HG02885 (cell line): Measurements from ENCODE around the gene DDX25.

Experiments
- ATAC-seq: cut with Tn5 transposase; IDR thresholded peaks from one replicate; pipeline ENCODE4 v1.9.1; 2021; ENCODE audit warnings: mild to moderate bottlenecking; ENCODE audit not compliant: unreplicated experiment, poor library complexity

The DDX25 gene

DNA sequence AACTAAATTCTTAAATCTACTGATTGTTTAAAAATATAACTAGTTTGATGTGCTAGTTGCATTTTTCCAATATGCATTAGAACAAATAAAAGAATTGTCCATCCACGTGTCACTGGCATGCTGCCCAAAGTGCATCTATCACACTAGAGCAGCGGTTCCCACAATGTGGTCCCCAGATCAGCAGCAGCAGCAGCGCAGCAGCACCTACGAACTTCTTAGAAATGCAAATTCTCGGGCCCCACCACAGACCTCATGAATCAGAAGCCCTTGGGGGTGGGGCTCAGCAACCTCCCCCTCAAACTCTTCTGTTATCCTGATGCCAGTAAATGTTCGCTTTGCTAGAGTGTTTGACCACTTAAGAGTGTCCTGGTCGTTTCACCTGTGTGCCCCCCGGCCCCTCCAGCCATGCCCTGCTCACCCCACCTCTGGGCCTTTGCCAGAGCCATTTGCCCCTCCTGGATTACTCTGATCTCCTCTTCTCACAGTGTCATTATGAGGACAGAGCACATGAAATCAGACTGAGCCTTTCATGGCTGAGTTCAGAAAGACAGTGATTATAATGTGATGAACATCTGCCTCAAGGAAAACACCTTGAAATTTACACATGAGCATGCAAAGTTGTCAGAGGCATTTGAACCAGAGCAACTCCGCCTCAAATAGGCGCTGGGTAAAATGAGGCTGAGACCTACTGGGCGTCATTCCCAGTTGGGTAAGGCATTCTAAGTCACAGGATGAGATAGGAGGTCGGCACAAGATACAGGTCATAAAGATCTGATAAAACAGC lies 28.9 kb downstream of the DDX25 start:
- ATAC-seq, result no peak

GRCh38 chr11:125934473-125934872 lies 30.2 kb downstream of the DDX25 start:
- ATAC-seq, result no peak

- ATAC-seq, result no peak
Measured at GRCh38 chr11:125935056-125935455, 30.7 kb downstream of the DDX25 start.

DNA sequence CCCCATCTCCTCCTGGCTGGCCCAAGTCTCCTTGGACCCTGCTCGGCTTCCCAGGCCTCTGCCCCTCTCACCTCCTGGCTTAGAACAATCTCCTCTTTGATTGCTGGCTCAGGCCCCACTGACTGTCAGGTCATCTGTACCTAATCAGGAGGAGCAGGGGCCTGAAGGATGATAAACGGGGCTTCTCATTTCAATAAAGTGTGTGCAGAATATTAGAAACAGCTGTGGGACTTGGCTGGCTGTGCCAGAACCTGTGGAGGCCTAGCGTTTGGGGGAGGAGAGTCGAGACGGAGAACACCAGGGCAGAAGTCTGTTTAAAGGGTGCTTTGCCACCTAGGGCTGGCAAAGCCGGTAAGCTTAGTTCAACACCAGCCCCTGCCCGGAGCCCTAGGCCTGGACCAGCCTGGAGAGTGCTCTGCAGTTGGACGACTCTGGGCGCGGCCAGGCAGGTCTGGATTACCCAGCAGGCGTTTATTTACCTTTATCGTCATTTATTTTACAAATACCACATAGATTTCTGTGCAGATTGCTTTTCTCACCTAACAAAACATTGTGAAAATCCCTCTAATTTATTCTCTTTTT lies 31.4 kb downstream of the DDX25 start:
- ATAC-seq, result no peak

DNA sequence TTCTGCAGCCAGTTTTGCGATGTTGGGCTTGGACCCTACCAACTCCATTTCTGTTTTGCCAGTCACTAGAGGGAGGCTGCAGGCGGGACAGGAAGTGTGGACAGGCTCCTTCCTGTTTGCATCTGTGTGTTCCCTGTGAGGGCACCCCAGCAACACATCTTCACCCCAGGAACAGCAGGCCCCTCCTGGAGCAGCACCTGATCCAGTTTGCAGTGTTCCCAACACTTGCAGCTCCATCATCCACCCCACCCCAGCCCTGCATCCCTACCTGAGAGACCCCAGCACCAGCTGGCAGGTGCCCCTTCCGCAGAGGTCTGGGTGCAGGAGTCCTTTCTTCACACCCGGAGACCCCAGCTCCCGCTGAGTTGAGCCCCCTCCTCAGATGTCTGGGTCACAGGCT lies 34.1 kb downstream of the DDX25 start:
- ATAC-seq, result no peak

DNA sequence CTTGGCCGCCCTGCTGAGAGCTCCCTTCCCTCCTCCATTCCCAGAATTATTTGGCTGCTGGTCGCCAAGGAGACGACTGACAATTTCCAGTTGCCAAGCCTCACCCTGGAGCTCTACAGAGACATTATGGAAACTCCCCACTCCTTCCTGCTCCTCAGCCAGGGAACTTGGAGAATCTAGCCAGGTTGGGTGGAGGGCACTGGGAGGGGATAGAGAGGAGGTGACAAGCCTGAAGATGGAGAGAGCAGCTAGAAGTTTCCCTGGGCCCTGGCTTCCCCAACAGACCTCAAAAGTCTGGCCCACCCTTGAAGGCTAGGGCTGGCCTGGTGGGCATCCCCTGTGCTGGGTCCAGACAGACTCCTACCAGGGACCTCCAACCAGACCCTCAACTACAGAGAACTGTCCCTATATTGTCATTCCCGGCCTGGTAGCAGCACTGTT lies 34.8 kb downstream of the DDX25 start:
- ATAC-seq, result no peak

GRCh38 chr11:125940145-125940544 lies 35.8 kb downstream of the DDX25 start:
- no peak for ATAC-seq

GRCh38 chr11:125941267-125941618 lies 36.9 kb downstream of the DDX25 start:
- ATAC-seq, result no peak

DNA sequence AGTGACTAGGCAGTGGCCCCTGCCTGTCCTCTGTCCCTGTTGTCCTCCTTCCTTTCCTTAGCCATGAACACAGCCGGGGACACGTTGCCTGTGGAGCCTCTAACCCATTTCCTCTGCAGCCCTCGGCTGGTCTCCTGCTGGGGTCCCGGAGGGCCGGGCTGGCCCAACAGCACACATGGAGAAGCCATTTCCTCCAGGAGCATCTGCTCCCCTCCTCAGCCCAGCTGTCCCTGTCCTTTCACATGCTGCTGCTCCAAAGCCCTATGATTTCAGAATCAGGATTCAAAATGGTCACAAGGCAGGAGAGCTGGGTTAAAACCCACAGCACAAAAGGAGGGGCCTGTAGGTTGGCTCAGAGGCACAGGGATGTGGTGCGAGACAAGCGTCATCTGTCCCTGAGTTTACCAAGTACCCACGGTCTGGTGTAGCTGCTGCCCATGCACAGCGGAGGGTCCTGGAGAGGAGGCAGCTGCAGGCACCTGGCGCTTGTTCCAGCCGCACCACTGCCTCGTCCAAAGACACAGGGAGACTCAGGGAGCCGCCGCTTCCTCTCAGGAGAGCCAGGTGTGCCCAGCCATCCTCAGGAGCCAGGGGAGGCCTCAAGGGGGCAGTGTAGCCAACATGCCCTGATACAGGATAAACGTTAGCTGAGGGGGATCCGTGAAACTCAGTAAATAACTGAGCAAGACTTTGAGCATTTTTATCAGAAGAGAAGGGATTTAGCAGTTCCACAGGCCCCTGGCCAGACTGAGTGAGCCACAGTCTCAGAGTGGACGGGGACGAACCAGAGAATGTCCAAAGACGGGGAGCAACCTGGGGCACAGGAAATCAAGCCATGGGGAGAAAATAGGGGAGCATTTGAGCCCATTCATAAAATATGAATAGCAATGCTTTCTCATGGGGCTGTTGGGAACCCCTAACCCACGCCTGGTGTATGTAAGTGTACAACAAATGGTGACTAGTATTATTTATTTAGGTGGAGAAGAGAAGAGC lies 37.6 kb downstream of the DDX25 start:
- peak; percentile 56 for ATAC-seq

- no peak for ATAC-seq
Measured at GRCh38 chr11:125942771-125943428, 38.6 kb downstream of the DDX25 start.

DNA sequence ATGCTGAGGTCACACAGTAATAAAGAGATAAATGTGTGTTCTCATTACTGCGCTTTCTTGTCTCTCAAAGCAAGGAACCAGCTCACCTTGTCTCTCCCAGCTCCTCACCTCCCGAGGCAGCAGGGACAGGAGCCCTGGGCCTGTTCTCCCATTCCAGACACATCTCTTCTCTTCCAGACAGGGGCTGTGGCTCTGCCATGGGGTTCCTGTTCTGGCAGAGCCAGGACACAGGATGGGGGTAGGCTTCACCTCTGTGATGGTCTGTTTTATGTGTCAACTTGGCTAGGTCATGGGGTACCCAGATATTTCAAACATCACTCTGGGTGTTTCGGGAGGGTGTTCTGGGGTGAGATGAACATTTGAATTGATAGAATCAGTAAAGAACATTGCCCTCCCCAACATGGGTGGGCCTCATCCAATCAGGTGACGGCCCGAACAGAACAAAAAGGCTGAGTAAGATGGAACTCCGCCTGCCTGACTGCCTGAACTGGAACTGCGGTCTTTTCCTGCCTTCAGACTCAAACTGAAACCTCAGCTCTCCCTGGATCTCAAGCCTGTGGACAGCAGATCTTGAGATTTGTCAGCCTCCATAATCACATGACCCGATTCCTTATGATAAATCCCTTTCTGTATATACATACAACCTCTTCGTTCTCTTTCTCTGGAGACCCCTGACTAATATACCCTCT lies 39.5 kb downstream of the DDX25 start:
- ATAC-seq, result no peak

DNA sequence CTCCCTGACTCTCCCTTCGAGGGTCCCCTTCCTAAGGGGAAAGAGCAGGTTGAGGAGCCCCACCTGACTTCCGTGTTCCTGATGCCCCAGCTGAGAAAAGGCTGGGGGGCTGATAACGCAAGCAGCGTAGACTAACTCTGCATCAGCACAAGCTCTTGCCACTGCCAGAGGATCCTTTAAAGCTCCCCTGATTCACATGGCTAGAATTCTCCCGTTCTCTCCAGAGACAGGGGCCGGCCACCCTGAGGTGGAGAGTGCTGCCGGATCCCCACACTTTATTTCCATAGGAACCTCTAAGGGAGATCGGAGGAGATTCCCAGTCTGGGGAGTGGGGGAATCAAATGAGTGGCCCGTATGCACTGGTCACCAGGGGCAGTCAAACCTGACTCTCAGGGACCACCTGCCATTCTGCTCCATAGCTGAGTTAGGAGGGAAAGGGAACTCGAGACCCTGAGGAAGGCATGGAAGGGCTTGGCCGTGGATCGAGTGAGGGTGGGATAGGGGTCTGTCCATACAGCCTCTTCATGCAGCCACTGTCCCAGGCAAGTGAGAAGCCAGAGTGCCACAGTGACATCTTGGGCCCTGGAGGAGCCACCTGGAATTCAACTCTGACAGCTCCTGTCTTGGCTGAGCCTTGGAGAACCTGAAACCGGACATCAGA lies 40.2 kb downstream of the DDX25 start:
- ATAC-seq, result no peak

- no peak for ATAC-seq
Measured at GRCh38 chr11:125945011-125945796, 40.9 kb downstream of the DDX25 start.

- no peak for ATAC-seq
Measured at GRCh38 chr11:125945797-125946520, 41.7 kb downstream of the DDX25 start, which contains the start of gene VSIG10L2. VSIG10L2 (plus strand) TSS chr11:125946044; CDS start chr11:125946056, 12 bp downstream.

GRCh38 chr11:125946712-125947418 lies 42.6 kb downstream of the DDX25 start:
- ATAC-seq, result no peak

- ATAC-seq, result no peak
Measured at GRCh38 chr11:125947419-125948277, 43.3 kb downstream of the DDX25 start.
